GM12873 (cell line): ENCODE results near the gene GPATCH3.

Source experiments
- CTCF ChIP-seq: IDR thresholded peaks from 2 replicates; pipeline ENCODE4 v1.5.1; 2012; ENCODE audit warnings: low read depth, mild to moderate bottlenecking, moderate library complexity, low read length, control low read depth; ENCODE audit not compliant: insufficient read depth; ENCODE audit errors: missing control alignments

GPATCH3 gene

DNA sequence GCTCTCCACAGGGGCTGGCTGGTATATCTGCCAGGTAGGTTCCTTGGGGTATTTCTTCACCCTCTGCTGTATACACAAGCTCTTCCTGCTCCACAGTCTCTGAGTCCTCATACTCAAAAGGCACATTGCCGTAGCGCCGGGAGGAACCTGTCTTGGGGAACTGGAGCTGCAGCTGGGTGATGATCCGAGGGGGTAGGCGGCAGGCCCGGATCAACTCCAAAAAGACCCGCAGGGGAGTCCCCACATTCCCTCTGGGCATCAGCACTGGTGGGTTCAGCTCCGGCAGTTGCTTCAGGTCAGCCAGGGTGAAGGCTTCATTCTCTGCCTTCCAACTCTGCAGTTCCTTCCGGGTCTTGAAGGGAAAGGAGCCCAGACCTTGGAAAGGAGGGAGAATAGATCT is 2.9 kb downstream of the GPATCH3 start:
- no peak for TF ChIP-seq CTCF

- no peak for TF ChIP-seq CTCF
Observed at GRCh38 chr1:26894263-26894662, 6.0 kb downstream of the GPATCH3 start.

- no peak for TF ChIP-seq CTCF
Observed at GRCh38 chr1:26890467-26890796, 9.8 kb downstream of the GPATCH3 start.

DNA sequence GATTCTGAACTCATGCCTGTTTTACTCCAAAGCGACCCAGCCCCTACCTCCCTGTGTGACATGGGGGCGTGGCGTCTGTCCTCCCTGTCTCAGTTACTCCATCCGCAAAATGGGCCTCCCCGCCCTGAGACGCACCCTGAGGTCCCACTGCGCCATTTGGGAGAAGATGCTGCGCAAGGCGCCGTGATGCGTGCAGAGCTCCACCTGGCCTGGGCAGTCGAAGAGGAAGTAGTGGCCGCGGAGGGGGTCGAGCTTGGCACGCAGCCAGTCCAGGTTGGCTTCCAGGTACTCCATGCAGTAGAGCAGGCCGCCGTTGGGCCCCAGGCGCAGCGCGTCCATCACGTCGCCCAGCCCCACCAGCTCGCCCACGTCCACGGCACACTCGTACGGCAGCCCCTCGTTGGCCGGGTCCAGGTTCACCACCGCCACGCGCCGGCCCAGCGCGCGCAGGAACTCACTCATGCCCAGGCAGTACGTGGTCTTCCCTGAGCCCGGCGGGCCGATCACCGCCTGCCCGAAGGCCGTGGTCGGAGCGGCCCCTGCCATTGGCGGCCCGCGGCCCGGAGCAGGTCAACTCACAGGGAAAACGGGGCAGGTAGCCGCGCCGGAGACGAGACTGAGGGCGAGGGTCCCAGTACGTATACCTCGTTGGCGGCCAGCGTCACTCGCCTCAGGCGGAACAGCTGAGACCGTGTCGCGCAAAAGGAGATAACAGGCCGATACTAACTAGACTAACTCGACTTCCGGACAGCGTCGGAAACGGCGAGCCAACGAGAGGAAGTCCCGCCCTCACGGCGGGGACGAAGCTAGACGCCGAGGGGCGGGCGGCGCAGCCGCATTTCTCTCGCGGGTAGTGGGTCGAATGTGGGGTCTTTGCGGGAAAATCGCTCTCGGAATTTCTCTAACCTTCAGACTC is 10.5 kb downstream of the GPATCH3 start, which contains the start of gene GPN2:
GPN2 (minus strand) TSS at position 733 of the 916 bp plus-strand sequence; CDS start at position 546, 187 bp downstream.
- no peak for TF ChIP-seq CTCF

DNA sequence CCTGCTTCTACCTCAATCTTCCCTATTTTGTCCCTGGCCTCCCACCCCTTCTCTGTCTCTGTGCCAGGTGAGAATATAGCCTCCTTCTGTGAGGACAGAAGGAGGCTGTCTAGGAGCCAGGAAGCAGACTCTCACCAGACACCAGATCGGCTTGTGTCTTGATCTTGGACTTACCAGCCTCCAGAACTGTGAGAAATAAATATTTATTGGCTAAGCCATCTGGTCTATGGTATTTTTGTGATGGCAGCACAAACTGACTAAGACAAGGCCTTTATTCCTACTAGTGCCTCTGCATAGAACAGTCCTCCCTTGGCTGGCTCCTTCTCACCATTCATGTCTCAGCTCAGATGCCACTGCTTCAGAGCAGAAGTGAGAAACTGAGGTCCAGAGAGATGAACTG is 12.0 kb downstream of the GPATCH3 start:
- no peak for TF ChIP-seq CTCF

DNA sequence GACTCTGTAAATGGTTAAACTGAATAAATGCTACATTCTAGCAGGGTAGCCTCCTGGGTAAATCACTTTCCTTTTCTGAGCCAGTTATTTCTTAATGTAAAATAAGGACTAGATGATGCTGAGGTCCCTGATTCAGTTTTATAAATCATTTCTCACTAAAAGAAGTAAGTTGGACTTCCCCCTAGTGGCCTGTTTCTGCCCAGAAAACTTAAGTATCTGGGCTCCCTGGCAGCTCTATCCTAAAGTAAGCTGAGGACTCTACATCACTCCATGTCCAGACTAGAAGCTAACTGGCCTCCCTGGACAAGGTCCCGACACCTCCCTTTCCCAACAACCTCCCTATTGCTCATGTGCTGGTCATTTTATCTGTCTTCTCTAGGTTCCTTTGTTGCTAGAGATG is 13.1 kb downstream of the GPATCH3 start:
- TF ChIP-seq CTCF = peak; percentile 54

DNA sequence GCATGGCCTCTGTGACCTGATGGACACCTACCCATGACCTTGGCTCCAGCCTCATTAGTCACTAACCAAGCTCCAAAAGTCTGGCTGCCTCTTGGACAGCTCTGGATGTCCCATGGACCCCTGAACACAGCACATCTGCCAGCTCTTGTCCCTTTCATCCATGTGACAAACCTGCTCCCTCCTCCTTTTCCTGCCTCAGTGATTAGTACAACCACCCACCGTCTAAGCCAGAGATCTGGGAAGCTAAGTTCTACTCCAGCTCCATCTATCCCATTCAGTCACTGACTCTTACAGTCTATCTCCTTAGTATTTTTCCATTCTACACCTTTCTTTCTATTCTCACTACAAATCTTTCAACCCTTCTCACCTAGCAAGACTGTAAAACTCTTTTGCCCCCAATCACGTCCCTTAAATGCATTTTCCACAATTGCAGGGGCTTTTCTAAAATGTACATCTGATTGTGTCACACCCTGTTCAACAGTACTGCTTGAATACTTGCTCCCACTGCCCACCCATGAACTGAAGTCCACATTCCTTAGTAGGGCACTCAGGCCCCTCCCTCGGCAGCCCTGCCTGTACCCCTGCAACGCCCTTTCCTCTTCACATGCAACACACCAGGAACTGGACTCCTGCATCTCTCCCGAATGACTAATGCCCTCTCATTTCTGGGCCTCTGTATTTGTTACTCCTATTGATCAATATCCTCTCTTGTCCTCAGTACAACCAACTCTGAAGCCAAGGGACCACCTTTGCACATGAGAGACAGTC is 17.4 kb downstream of the GPATCH3 start:
- no peak for TF ChIP-seq CTCF
